GM19324 (cell line): Measurements from ENCODE around the gene SLC2A8.

Source experiments
- ATAC-seq: cut with Tn5 transposase; IDR thresholded peaks from one replicate; pipeline ENCODE4 v1.9.1; 2021; ENCODE audit warnings: mild to moderate bottlenecking, moderate library complexity; ENCODE audit not compliant: unreplicated experiment, low FRiP score

SLC2A8 gene

GRCh38 chr9:127423934-127424675 is 27.1 kb downstream of the SLC2A8 start, which contains the start of gene ZNF79:
ZNF79 (plus strand) TSS chr9:127424382; CDS start chr9:127424788, 406 bp downstream.
- ATAC-seq, result peak; percentile 92

GRCh38 chr9:127424676-127424999 is 27.7 kb downstream of the SLC2A8 start:
- no peak for ATAC-seq

GRCh38 chr9:127426756-127427155 is 29.8 kb downstream of the SLC2A8 start:
- ATAC-seq, result no peak

- ATAC-seq, result no peak
Observed at GRCh38 chr9:127428348-127428747, 31.4 kb downstream of the SLC2A8 start.

DNA sequence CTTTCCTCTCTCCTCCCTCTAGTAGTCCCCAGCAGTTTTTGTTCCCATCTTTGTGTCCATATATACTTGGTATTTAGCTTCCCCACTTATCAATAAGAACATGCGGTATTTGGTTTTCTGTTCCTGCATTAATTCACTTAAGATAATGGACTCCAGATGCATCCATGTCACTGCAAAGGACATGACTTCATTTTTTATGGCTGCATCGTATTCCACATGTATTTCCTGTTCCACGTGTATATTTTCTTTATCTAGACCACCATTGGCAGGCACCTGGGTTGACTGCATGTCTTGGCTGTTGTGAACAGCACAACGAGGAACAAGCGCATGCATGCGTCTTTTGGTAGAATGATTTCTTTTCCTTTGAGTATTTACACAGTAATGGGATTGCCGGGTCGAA is 33.4 kb downstream of the SLC2A8 start:
- no peak for ATAC-seq

- ATAC-seq, result no peak
Observed at GRCh38 chr9:127437497-127438264, 40.7 kb downstream of the SLC2A8 start.

GRCh38 chr9:127438394-127438793 is 41.4 kb downstream of the SLC2A8 start:
- no peak for ATAC-seq

GRCh38 chr9:127444283-127444920 is 47.4 kb downstream of the SLC2A8 start:
- ATAC-seq, result no peak

- no peak for ATAC-seq
Observed at GRCh38 chr9:127444921-127445850, 48.2 kb downstream of the SLC2A8 start.

DNA sequence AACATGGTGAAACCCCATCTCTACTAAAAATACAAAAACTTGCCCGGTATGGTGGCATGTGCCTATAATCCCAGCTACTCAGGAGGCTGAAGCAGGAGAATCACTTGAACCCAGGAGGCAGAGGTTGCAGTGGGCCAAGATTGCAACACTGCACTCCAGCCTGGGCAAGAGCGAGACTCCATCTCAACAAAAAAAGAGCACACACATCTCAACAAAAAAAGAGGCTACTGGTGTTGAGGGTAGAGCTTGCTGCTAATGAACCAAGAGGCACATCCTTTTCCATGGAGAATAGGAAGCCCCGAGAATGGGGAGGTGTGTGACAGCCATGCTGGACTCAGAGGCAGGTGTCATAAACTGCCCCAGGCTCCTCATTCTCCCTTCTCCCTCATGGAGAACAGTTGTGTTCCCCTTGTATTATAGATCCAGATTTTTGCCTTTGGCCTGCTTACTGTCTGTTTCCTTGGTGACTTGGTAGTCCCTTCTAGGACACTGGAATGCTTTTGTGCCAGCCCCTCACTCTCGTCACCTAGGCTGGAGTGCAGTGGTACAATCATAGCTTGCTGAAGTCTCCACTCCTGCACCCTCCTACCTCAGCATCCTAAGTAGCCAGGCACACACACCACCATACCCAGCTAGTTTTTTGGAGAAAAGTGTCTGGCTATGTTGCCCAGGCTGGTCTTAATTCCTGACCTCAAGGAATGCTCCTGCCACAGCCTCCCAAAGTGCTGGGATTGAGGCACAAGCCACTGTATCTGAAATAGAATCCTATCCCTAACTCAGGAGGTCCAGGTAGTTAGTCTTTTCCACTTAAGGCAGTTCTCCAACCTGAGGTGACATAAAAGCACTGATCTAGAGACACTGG is 49.1 kb downstream of the SLC2A8 start:
- ATAC-seq, result no peak

- no peak for ATAC-seq
Observed at GRCh38 chr9:127446713-127447415, 49.9 kb downstream of the SLC2A8 start.

- no peak for ATAC-seq
Observed at GRCh38 chr9:127447416-127448111, 50.6 kb downstream of the SLC2A8 start.

GRCh38 chr9:127448112-127448805 is 51.3 kb downstream of the SLC2A8 start:
- ATAC-seq, result no peak

GRCh38 chr9:127449332-127449966 is 52.5 kb downstream of the SLC2A8 start:
- no peak for ATAC-seq

DNA sequence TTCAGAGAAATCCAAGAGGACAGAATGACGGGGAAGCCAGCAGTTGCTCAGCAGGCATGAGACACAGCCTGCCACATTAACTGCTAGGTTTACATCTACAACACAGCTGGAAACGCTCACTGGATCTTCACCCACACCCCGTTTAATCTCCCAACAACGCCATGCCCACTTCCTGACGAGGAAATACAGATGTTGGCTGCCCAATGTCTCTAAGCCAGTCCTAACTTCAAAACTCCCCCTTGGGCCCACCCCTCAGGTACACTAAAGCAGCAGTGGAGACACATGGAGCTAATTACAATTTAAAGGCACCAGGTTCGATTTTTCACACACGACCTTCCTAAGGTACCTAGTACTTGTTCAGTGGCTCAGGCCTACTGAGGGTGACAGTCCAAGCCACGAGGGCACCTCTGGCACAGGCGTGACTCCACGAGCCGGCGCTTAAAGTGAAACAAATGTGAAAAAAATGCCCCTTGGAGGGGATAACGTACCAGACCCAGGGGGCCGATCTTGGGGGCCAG is 53.3 kb downstream of the SLC2A8 start:
- no peak for ATAC-seq

GRCh38 chr9:127450830-127451607 is 54.0 kb downstream of the SLC2A8 start, which contains the start of the genes LRSAM1 and RPL12:
LRSAM1 (plus strand) TSS chr9:127451510; CDS start chr9:127454528, 3,018 bp downstream.
RPL12 (minus strand) TSS chr9:127451406; CDS start chr9:127451317, 89 bp downstream.
- ATAC-seq, result peak; percentile 69
